HepG2 (cell line): ENCODE measurements around the gene AHNAK. TPM values are rescaled to one million over a fixed set of nuclear protein-coding genes. Genes with fewer than 3 reads are reported as not detected.
A peak's percentile ranks its signal among the peaks of the same experiment; 100 is the strongest.

Experiments
- AKAP8 ChIP-seq: sonication (generic); formaldehyde crosslinking; IDR thresholded peaks from 2 replicates; pipeline ENCODE4 v1.5.1; 2020; ENCODE audit warnings: mild to moderate bottlenecking, missing genetic modification reagents
- CCDC6 ChIP-seq: sonication (generic); formaldehyde crosslinking; IDR thresholded peaks from 2 replicates; pipeline ENCODE4 v1.8.1; 2022; ENCODE audit warnings: mild to moderate bottlenecking, missing genetic modification reagents, moderate library complexity
- CENPT ChIP-seq: sonication (generic); formaldehyde crosslinking; IDR thresholded peaks from 2 replicates; pipeline ENCODE4 v1.8.0; 2022; ENCODE audit warnings: low read depth, mild to moderate bottlenecking, moderate library complexity, missing genetic modification reagents
- FOXC1 ChIP-seq: sonication (generic); formaldehyde crosslinking; IDR thresholded peaks from 2 replicates; pipeline ENCODE4 v1.8.0; 2022; ENCODE audit warnings: mild to moderate bottlenecking, missing genetic modification reagents, borderline replicate concordance
- FOXP1 ChIP-seq, 2 experiments: fragments of 450-650 bp in 1 of 2; IDR thresholded peaks; 2 replicates each; pipeline ENCODE4 v1.6.1; 2017 to 2018; ENCODE audit warnings: antibody characterized with exemption in 1 of 2
- GATAD1 ChIP-seq: IDR thresholded peaks from 2 replicates; pipeline ENCODE4 v1.6.1; 2016; ENCODE audit warnings: missing genetic modification reagents, missing compliant biosample characterization
- HDAC1 ChIP-seq: sonication (generic); formaldehyde crosslinking; IDR thresholded peaks from 2 replicates; pipeline ENCODE4 v1.5.1; 2020; ENCODE audit warnings: mild to moderate bottlenecking, missing genetic modification reagents
- IRF2 ChIP-seq: IDR thresholded peaks from 2 replicates; pipeline ENCODE4 v1.6.1; 2018; ENCODE audit warnings: missing genetic modification reagents, missing compliant biosample characterization
- KDM1A ChIP-seq: IDR thresholded peaks from 2 replicates; pipeline ENCODE4 v1.6.1; 2016; ENCODE audit warnings: missing compliant biosample characterization
- POGK ChIP-seq: sonication (generic); formaldehyde crosslinking; conservative IDR thresholded peaks from 2 replicates; pipeline ENCODE4 v1.8.0; 2022; ENCODE audit warnings: mild to moderate bottlenecking, moderate library complexity, missing genetic modification reagents
- U2AF1 ChIP-seq: fragments of 200-400 bp; formaldehyde crosslinking; optimal IDR thresholded peaks from 2 replicates; pipeline ENCODE3; 2017; ENCODE audit warnings: mild to moderate bottlenecking, low read depth, low read length
- XRCC5 ChIP-seq: fragments of 200-400 bp; formaldehyde crosslinking; optimal IDR thresholded peaks from 2 replicates; pipeline ENCODE3; 2017; ENCODE audit warnings: mild to moderate bottlenecking, low read length
- ZBTB34 ChIP-seq: sonication (generic); formaldehyde crosslinking; IDR thresholded peaks from 2 replicates; pipeline ENCODE4 v1.8.0; 2022; ENCODE audit warnings: mild to moderate bottlenecking, missing genetic modification reagents
- ZNF230 ChIP-seq: sonication (generic); formaldehyde crosslinking; IDR thresholded peaks from 2 replicates; pipeline ENCODE4 v1.4.0; 2020; ENCODE audit warnings: mild to moderate bottlenecking, missing genetic modification reagents
- ZNF24 ChIP-seq: fragments of 450-650 bp; IDR thresholded peaks from 2 replicates; pipeline ENCODE4 v1.6.1; 2017; ENCODE audit warnings: antibody characterized with exemption, mild to moderate bottlenecking
- ZNF407 ChIP-seq: sonication (generic); formaldehyde crosslinking; IDR thresholded peaks from one replicate; pipeline ENCODE4 v1.5.1; 2020; ENCODE audit warnings: mild to moderate bottlenecking, missing genetic modification reagents; ENCODE audit errors: not compliant biosample characterization
- ZNF709 ChIP-seq: sonication (generic); formaldehyde crosslinking; IDR thresholded peaks from 2 replicates; pipeline ENCODE4 v1.5.0; 2020; ENCODE audit warnings: mild to moderate bottlenecking, missing genetic modification reagents
- ZNF775 ChIP-seq: sonication (generic); formaldehyde crosslinking; IDR thresholded peaks from 2 replicates; pipeline ENCODE4 v1.4.0; 2020; ENCODE audit warnings: missing genetic modification reagents, mild to moderate bottlenecking, moderate library complexity, borderline replicate concordance
- polyA plus RNA-seq, 8 experiments: library from polyadenylated mRNA; depleted of rRNA in 3 of 8; stranded (reverse) in 7 of 8; unstranded in 1 of 8; fragments of >200 nt; fragmentation: Illumina TruSeq in 4 of 8; extraction: Trizol in 4 of 8; gene quantifications; 2 replicates each; pipeline versions ENCODE4 v1.2.1 to v1.2.3, GENCODE V29; 2011 to 2016; ENCODE audit warnings: low read depth in 4 of 8, missing spikeins in 1 of 8, mixed read lengths in 1 of 8; ENCODE audit not compliant: insufficient read depth in 1 of 8
- total RNA-seq, 5 experiments: library from RNA; depleted of rRNA; stranded (reverse); fragments of >200 nt; fragmentation: Illumina TruSeq; extraction: Trizol; gene quantifications; 2 replicates each; pipeline ENCODE4 v1.2.3, GENCODE V29; 2016; ENCODE audit warnings: low read depth in 1 of 5

The AHNAK gene
- total and polyA plus RNA-seq, 2 of the 13 experiments (the other 11 are each of a cell fraction or from before 2014, with no cell fraction given): 23.4 to 25.0 TPM

GRCh38 chr11:62548545-62549335 is 2.1 kb upstream of the AHNAK start (continued):
- no peak for TF ChIP-seq GATAD1 (CRISPR knock-in tag)
- TF ChIP-seq IRF2: peak; percentile 75; the same call in 1 of the 2 replicates
- no peak for TF ChIP-seq ZNF709 (CRISPR knock-in tag)
- peak; percentile 37 for TF ChIP-seq XRCC5
- peak; percentile 30; the same call in 1 of the 2 replicates for TF ChIP-seq ZBTB34 (CRISPR knock-in tag)
- TF ChIP-seq U2AF1: no peak
- no peak for TF ChIP-seq ZNF24
- no peak for TF ChIP-seq ZNF775
- TF ChIP-seq KDM1A (CRISPR knock-in tag): no peak
- peak; percentile 70; the same call in 1 of the 2 replicates for TF ChIP-seq HDAC1 (CRISPR knock-in tag)
- no peak for TF ChIP-seq ZNF230 (CRISPR knock-in tag)
- no peak for TF ChIP-seq CENPT (CRISPR knock-in tag)
- no peak for TF ChIP-seq FOXP1 (IDR thresholded peaks at IDR 0.05)
- peak; percentile 62; the same call in 1 of the 2 replicates for TF ChIP-seq FOXP1 (CRISPR knock-in tag; IDR thresholded peaks at IDR 0.05)
- TF ChIP-seq CCDC6 (CRISPR knock-in tag): no peak
- no peak for TF ChIP-seq ZNF407 (CRISPR knock-in tag)
- TF ChIP-seq AKAP8: no peak
- TF ChIP-seq POGK: no peak
- TF ChIP-seq FOXC1 (CRISPR knock-in tag): no peak
